Brain microvascular endothelial cell (primary cell): ENCODE results near the gene NAGK.

ENCODE experiments used
- DNase-seq: peaks from one replicate; pipeline ENCODE4 v3.0.0-alpha.2; 2020
- H3K27ac ChIP-seq: fragments of 250-450 bp; sonication (Bioruptor Pico); 2 replicates; pipeline ENCODE4 v1.5.1; 2020; ENCODE audit warnings: mild to moderate bottlenecking, moderate library complexity
- H3K27me3 ChIP-seq: fragments of 250-450 bp; sonication (Bioruptor Pico); replicated peaks from 2 replicates; pipeline ENCODE4 v1.5.1; 2020; ENCODE audit warnings: mild to moderate bottlenecking
- H3K36me3 ChIP-seq: fragments of 250-450 bp; sonication (Bioruptor Pico); replicated peaks from 2 replicates; pipeline ENCODE4 v1.5.1; 2020; ENCODE audit warnings: mild to moderate bottlenecking
- H3K4me3 ChIP-seq: 2 replicates; pipeline ENCODE4 v1.5.1; 2011; ENCODE audit warnings: low read depth, mild to moderate bottlenecking, control low read depth, low read length, moderate library complexity
- CTCF ChIP-seq: IDR thresholded peaks from 2 replicates; pipeline ENCODE4 v1.5.1; 2011; ENCODE audit warnings: low read depth, mild to moderate bottlenecking, moderate library complexity, low read length, control low read depth, inconsistent platforms; ENCODE audit errors: missing control alignments
- in situ Hi-C: cut with HindIII; loops from 2 replicates; pipeline ENCODE4 v1.10.0; 2017; ENCODE audit warnings: low sequenced_read_pairs, low pct_ligation_motif_present

The NAGK gene

GRCh38 chr2:71122387-71123298 is 54.2 kb downstream of the NAGK start:
- Histone ChIP-seq H3K36me3 (peaks cover 26% of the 10 kb centered on the region), H3K27ac (no peak overlapping the region), H3K27me3 (no peaks in the 10 kb centered on the region), H3K4me3 (no peak overlapping the region)
- DNase-seq = no peak
- in situ Hi-C loops = no loop called here
- no peak for TF ChIP-seq CTCF

- H3K27me3 ChIP-seq = no peaks in the 10 kb centered on the region
- no peak for TF ChIP-seq CTCF
- no peak overlapping the region for H3K4me3 ChIP-seq
- in situ Hi-C loops = no loop called here
- no peak overlapping the region for H3K27ac ChIP-seq
- DNase-seq = no peak
- peaks cover 4% of the 10 kb centered on the region for H3K36me3 ChIP-seq
Observed at GRCh38 chr2:71125506-71126294, 57.3 kb downstream of the NAGK start.

- Histone ChIP-seq H3K4me3 (no peak overlapping the region), H3K27me3 (no peaks in the 10 kb centered on the region), H3K36me3 (peaks cover 4% of the 10 kb centered on the region), H3K27ac (no peak overlapping the region)
- no peak for TF ChIP-seq CTCF
- in situ Hi-C loops = no loop called here
- no peak for DNase-seq
Observed at GRCh38 chr2:71126957-71127356, 58.5 kb downstream of the NAGK start.
